ENCODE results near the gene AHCY.

- TF ChIP-seq, protein P1, sequence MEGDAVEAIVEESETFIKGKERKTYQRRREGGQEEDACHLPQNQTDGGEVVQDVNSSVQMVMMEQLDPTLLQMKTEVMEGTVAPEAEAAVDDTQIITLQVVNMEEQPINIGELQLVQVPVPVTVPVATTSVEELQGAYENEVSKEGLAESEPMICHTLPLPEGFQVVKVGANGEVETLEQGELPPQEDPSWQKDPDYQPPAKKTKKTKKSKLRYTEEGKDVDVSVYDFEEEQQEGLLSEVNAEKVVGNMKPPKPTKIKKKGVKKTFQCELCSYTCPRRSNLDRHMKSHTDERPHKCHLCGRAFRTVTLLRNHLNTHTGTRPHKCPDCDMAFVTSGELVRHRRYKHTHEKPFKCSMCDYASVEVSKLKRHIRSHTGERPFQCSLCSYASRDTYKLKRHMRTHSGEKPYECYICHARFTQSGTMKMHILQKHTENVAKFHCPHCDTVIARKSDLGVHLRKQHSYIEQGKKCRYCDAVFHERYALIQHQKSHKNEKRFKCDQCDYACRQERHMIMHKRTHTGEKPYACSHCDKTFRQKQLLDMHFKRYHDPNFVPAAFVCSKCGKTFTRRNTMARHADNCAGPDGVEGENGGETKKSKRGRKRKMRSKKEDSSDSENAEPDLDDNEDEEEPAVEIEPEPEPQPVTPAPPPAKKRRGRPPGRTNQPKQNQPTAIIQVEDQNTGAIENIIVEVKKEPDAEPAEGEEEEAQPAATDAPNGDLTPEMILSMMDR (IDR thresholded peaks at IDR 0.05): no peak
- TF ChIP-seq POLR2AphosphoS5 (IDR thresholded peaks at IDR 0.05): no peak
- no peak for TF ChIP-seq POLR2A (IDR thresholded peaks at IDR 0.05)
- no peak for TF ChIP-seq EP300 (IDR thresholded peaks at IDR 0.05)
Observed at GRCh38 chr20:34243377-34243776, 59.8 kb downstream of the AHCY start.
